Measurements from ENCODE around the gene FARP2.

GRCh38 chr2:241532733-241533601 is 176.9 kb downstream of the FARP2 start:
- TF ChIP-seq CTCF (IDR thresholded peaks at IDR 0.05), result no peak
- no peak for TF ChIP-seq POLR2A (IDR thresholded peaks at IDR 0.05)
